A549 (cell line): ENCODE results near the gene DNAJC15. TPM values are rescaled to one million over a fixed set of nuclear protein-coding genes. Genes with fewer than 3 reads are reported as not detected.

Experiments
- ATAC-seq, 2 experiments: fragments of 200-7000 bp in 1 of 2; fragments of >200 bp in 1 of 2; cut with Nextera tagmentation in 1 of 2; cut with Tn5 transposase in 1 of 2; 3 replicates each; pipeline versions ENCODE4 v1.8.0 to v1.9.1; 2018 to 2020; ENCODE audit warnings: mild to moderate bottlenecking in 1 of 2, moderate library complexity in 1 of 2
- CTCF ChIA-PET: fragments of 300-600 bp; sonication (Branson Sonifier 250); formaldehyde crosslinking; extraction: SDS; loops from one replicate; lab custom pipeline; 2021; ENCODE audit warnings: antibody characterized with exemption, inconsistent platforms; lab: Yijun Ruan, JAX
- POLR2A ChIA-PET: fragments of 350-600 bp; formaldehyde crosslinking; extraction: SDS; loops from one replicate; lab custom pipeline; 2021; ENCODE audit warnings: antibody characterized with exemption, inconsistent platforms; lab: Yijun Ruan, JAX
- DNase-seq, 2 experiments: peaks; one replicate each; pipeline versions ENCODE4 v3.0.0 to v3.0.0-alpha.2; 2011 to 2016; ENCODE audit warnings: low read depth in 1 of 2, low spot score in 1 of 2
- FAIRE-seq: peaks from 2 replicates; lab custom pipeline; 2011; peaks lifted over from hg19 to GRCh38; lab: Jason Lieb, UNC
- H3K27ac ChIP-seq, 2 experiments: fragments of >200 bp; sonication (Bioruptor Twin); formaldehyde crosslinking; 3 replicates each; pipeline ENCODE4 v1.5.1; 2016 to 2017
- H3K4me1 ChIP-seq: fragments of >200 bp; sonication (Bioruptor Twin); formaldehyde crosslinking; 3 replicates; pipeline ENCODE4 v1.6.1; 2016
- H3K4me2 ChIP-seq: fragments of >200 bp; sonication (Bioruptor Twin); formaldehyde crosslinking; 3 replicates; pipeline ENCODE4 v1.6.1; 2016
- H3K4me3 ChIP-seq: fragments of >200 bp; sonication (Bioruptor Twin); formaldehyde crosslinking; 3 replicates; pipeline ENCODE4 v1.5.1; 2016
- H3K9me3 ChIP-seq: fragments of >200 bp; sonication (Bioruptor Twin); formaldehyde crosslinking; 3 replicates; pipeline ENCODE4 v1.6.1; 2016
- CBX2 ChIP-seq: fragments of 200-600 bp; sonication (generic); IDR thresholded peaks from 2 replicates; pipeline ENCODE4 v1.6.1; 2016; ENCODE audit warnings: low read depth, mild to moderate bottlenecking, borderline replicate concordance
- CHD4 ChIP-seq: fragments of 200-600 bp; sonication (generic); IDR thresholded peaks from 2 replicates; pipeline ENCODE4 v1.6.1; 2016; ENCODE audit warnings: antibody characterized with exemption, mild to moderate bottlenecking, borderline replicate concordance
- GATA3 ChIP-seq: IDR thresholded peaks from 2 replicates; pipeline ENCODE4 v1.6.1; 2012; ENCODE audit warnings: borderline replicate concordance
- HDAC2 ChIP-seq: fragments of 200-600 bp; sonication (generic); IDR thresholded peaks from 2 replicates; pipeline ENCODE4 v1.6.1; 2016
- HEYL ChIP-seq: fragments of 250-450 bp; sonication (Bioruptor Pico); IDR thresholded peaks from 2 replicates; pipeline ENCODE4 v1.8.0; 2021; ENCODE audit warnings: mild to moderate bottlenecking, moderate library complexity
- HOXA7 ChIP-seq: fragments of 250-450 bp; sonication (Bioruptor Pico); IDR thresholded peaks from 2 replicates; pipeline ENCODE4 v1.5.0; 2020; ENCODE audit warnings: mild to moderate bottlenecking, moderate library complexity
- JUN ChIP-seq, 2 experiments: fragments of >200 bp; sonication (Bioruptor Twin); formaldehyde crosslinking; IDR thresholded peaks; 2 replicates in 1 of 2; 3 replicates in 1 of 2; pipeline ENCODE4 v1.6.1; 2016 to 2017
- JUNB ChIP-seq: fragments of >200 bp; sonication (Bioruptor Twin); formaldehyde crosslinking; IDR thresholded peaks from 2 replicates; pipeline ENCODE4 v1.6.1; 2016
- KDM1A ChIP-seq: fragments of 200-600 bp; sonication (generic); IDR thresholded peaks from 2 replicates; pipeline ENCODE4 v1.6.1; 2016; ENCODE audit warnings: low read depth, mild to moderate bottlenecking
- KDM5A ChIP-seq: fragments of 200-600 bp; sonication (generic); IDR thresholded peaks from 2 replicates; pipeline ENCODE4 v1.6.1; 2016; ENCODE audit warnings: antibody characterized with exemption, mild to moderate bottlenecking
- MAFK ChIP-seq: fragments of 450-650 bp; IDR thresholded peaks from 2 replicates; pipeline ENCODE4 v1.6.1; 2014; ENCODE audit not compliant: partially characterized antibody
- PHF8 ChIP-seq: fragments of 200-600 bp; sonication (generic); IDR thresholded peaks from 2 replicates; pipeline ENCODE4 v1.6.1; 2016; ENCODE audit warnings: low read depth, mild to moderate bottlenecking, antibody characterized with exemption, moderate library complexity, borderline replicate concordance
- POLR2A ChIP-seq: IDR thresholded peaks from 2 replicates; pipeline ENCODE4 v1.6.1; 2012; ENCODE audit warnings: mild to moderate bottlenecking, low read length
- RCOR1 ChIP-seq: fragments of 150-350 bp; IDR thresholded peaks from 2 replicates; pipeline ENCODE4 v1.6.1; 2014; ENCODE audit warnings: antibody characterized with exemption, low read length, low read depth
- RFX5 ChIP-seq: fragments of 450-650 bp; IDR thresholded peaks from 2 replicates; pipeline ENCODE4 v1.7.1; 2014; ENCODE audit warnings: antibody characterized with exemption, mild to moderate bottlenecking, moderate library complexity
- RNF2 ChIP-seq: fragments of 200-600 bp; sonication (generic); IDR thresholded peaks from 2 replicates; pipeline ENCODE4 v1.6.1; 2016; ENCODE audit warnings: low read depth, mild to moderate bottlenecking, antibody characterized with exemption, moderate library complexity, borderline replicate concordance
- TFCP2L1 ChIP-seq: fragments of 250-450 bp; sonication (Bioruptor Pico); IDR thresholded peaks from 2 replicates; pipeline ENCODE4 v1.5.0; 2021; ENCODE audit warnings: mild to moderate bottlenecking
- ZFP36 ChIP-seq: fragments of 450-650 bp; IDR thresholded peaks from 2 replicates; pipeline ENCODE4 v1.6.1; 2014; ENCODE audit warnings: borderline replicate concordance; ENCODE audit not compliant: partially characterized antibody
- ZNF302 ChIP-seq: fragments of 250-450 bp; sonication (Bioruptor Pico); IDR thresholded peaks from 2 replicates; pipeline ENCODE4 v1.9.0; 2021; ENCODE audit warnings: inconsistent platforms, mild to moderate bottlenecking, moderate library complexity
- WGBS: methylation state at CpG from one replicate; pipeline ENCODE4 v1.1.6; 2017; ENCODE audit errors: missing lambda C conversion rate; 5-methylcytosine and 5-hydroxymethylcytosine counted together
- polyA plus RNA-seq, 4 experiments: library from polyadenylated mRNA; depleted of rRNA in 3 of 4; stranded (reverse); fragments of >200 nt; fragmentation: RNase III in 1 of 4; extraction: RNeasy Plus Mini Kit Qiagen cat#74134 plus additional on column Dnase treatment in 1 of 4; gene quantifications; 2 replicates in 3 of 4; 3 replicates in 1 of 4; pipeline ENCODE4 v1.2.3, GENCODE V29; 2011 to 2017
- TF ChIP-seq, protein P1 (sequence below): fragments of >200 bp; sonication (Bioruptor Twin); formaldehyde crosslinking; IDR thresholded peaks from 2 replicates; pipeline ENCODE4 v1.6.1; 2016
- TF ChIP-seq, protein P2 (sequence below): fragments of 200-600 bp; sonication (generic); IDR thresholded peaks from 2 replicates; pipeline ENCODE4 v1.6.1; 2016; ENCODE audit warnings: antibody characterized with exemption, mild to moderate bottlenecking, moderate library complexity

Gene DNAJC15
- polyA plus RNA-seq, 2 of the 4 experiments (the other 2 are of a cell fraction) = 0.03 to 0.05 TPM

DNA sequence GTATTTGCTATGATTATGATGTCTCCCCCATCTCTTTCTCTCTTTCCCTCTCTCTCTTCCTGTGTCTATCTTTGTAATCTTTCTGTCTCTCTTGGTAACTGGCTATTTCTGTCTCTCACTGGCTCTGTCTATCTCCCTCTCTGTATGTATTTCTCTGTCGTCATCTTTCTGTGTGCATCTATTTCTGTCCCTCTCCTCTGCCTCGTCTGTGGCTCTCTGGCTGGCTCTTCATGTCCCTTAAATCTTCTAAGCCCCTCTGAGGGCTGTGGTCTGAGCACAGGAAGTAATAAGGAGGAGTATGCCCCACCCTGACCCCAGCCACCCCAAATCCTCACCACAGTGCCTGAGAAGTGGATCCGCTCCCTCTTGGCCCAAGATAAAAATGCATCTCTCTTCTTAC is 104.4 kb downstream of the DNAJC15 start:
- ATAC-seq (no peak), DNase-seq (no peak), FAIRE-seq (no peak)
- CTCF ChIA-PET = no interaction called here
- POLR2A ChIA-PET = no interaction called here
- Histone ChIP-seq H3K27ac (no peak overlapping the region), H3K4me2 (no peak overlapping the region), H3K4me3 (no peak overlapping the region), H3K4me1 (no peaks in the 10 kb centered on the region), H3K9me3 (no peaks in the 10 kb centered on the region)
- WGBS = 50% methylated on average over 3 of the region's 3 CpGs
- TF ChIP-seq ZFP36 (no peak), MAFK (no peak), HOXA7 (CRISPR knock-in tag) (no peak), ZNF302 (no peak), RFX5 (no peak), HDAC2 (no peak), KDM5A (no peak), JUNB (no peak), RNF2 (no peak)
- TF ChIP-seq, protein P1, sequence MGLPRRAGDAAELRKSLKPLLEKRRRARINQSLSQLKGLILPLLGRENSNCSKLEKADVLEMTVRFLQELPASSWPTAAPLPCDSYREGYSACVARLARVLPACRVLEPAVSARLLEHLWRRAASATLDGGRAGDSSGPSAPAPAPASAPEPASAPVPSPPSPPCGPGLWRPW = no peak

DNA sequence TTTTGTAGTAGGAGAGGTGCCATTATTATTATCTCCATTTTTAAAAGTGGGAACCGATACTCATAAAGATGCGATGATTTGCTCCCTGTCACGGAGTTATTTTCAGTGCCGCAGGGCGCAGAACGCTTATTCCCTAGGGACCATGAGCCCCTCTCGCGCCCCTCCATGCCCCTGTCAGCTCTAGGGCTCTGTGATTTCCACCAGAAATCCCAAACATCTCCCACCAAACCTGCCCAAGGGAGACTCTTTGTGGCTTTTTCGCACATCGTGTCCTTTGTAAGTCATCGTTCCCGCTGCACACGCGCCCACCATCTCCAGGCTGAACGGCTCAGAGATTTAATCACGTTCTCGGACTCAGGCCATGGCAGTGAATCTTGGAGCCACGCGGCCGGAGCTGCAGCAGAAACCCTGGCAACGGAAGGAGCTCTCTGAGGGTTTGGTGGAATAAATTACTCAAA is 105.1 kb downstream of the DNAJC15 start:
- FAIRE-seq = no peak

DNA sequence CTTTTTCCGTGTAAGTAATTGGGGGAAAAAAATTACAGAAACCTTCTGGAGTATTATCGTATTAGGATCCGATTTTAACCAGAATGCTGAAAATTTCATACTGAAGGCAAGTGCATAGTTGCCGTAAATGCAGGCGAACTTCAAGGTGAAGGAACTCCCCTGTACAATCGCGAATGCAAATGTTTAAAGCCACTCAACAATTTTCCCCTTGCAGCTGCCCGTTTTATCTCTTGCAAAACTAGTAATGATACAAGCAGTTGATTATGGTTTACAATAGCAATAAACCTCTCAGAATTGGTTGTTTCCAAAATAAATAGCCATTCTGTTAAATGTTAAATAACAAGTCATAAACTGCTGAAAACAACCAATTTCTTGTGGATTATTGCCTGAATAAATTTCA is 105.7 kb downstream of the DNAJC15 start:
- H3K4me3 ChIP-seq = no peak overlapping the region
- no peak for ATAC-seq
- WGBS = 77% methylated on average over 8 of the region's 8 CpGs
- no peak for DNase-seq
- no peaks in the 10 kb centered on the region for H3K4me1 ChIP-seq
- H3K27ac ChIP-seq = no peak overlapping the region
- H3K9me3 ChIP-seq = no peaks in the 10 kb centered on the region
- H3K4me2 ChIP-seq = no peak overlapping the region
- FAIRE-seq = no peak
- ChIA-PET CTCF (no interaction called here), POLR2A (no interaction called here)
- TF ChIP-seq TFCP2L1 (CRISPR knock-in tag) (no peak), CBX2 (no peak), ZFP36 (no peak), CHD4 (no peak), HEYL (CRISPR knock-in tag) (no peak), HDAC2 (no peak), GATA3 (no peak), POLR2A (no peak), JUN (IDR thresholded peaks at IDR 0.05) (no peak), PHF8 (no peak), RCOR1 (no peak), KDM1A (no peak)
- TF ChIP-seq, protein P2, sequence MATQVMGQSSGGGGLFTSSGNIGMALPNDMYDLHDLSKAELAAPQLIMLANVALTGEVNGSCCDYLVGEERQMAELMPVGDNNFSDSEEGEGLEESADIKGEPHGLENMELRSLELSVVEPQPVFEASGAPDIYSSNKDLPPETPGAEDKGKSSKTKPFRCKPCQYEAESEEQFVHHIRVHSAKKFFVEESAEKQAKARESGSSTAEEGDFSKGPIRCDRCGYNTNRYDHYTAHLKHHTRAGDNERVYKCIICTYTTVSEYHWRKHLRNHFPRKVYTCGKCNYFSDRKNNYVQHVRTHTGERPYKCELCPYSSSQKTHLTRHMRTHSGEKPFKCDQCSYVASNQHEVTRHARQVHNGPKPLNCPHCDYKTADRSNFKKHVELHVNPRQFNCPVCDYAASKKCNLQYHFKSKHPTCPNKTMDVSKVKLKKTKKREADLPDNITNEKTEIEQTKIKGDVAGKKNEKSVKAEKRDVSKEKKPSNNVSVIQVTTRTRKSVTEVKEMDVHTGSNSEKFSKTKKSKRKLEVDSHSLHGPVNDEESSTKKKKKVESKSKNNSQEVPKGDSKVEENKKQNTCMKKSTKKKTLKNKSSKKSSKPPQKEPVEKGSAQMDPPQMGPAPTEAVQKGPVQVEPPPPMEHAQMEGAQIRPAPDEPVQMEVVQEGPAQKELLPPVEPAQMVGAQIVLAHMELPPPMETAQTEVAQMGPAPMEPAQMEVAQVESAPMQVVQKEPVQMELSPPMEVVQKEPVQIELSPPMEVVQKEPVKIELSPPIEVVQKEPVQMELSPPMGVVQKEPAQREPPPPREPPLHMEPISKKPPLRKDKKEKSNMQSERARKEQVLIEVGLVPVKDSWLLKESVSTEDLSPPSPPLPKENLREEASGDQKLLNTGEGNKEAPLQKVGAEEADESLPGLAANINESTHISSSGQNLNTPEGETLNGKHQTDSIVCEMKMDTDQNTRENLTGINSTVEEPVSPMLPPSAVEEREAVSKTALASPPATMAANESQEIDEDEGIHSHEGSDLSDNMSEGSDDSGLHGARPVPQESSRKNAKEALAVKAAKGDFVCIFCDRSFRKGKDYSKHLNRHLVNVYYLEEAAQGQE = no peak

More for the DNA sequence above, 105.1 kb downstream of the DNAJC15 start:
- no peak for TF ChIP-seq HDAC2
- CTCF ChIA-PET = no interaction called here
- H3K4me2 ChIP-seq = no peak overlapping the region
- H3K9me3 ChIP-seq = no peaks in the 10 kb centered on the region
- DNase-seq (no peak), ATAC-seq (no peak)
- H3K4me3 ChIP-seq = no peak overlapping the region
- H3K4me1 ChIP-seq = no peaks in the 10 kb centered on the region
- WGBS = 84% methylated on average over 21 of the region's 21 CpGs
- POLR2A ChIA-PET = no interaction called here
- no peak overlapping the region for H3K27ac ChIP-seq
